Stimulated activated naive CD8-positive, alpha-beta T cell treated with anti-CD3 and anti-CD28 coated beads, Interleukin-15, Interleukin-2, amounts not matched to agents 100 ng/mL and 50 ng/mL, for 24 hours (primary cell): ENCODE measurements around the gene RETREG3.
"Not testable (repeated sequence)": the region's sequence is repeated elsewhere in the genome, so short reads cannot be mapped to it uniquely, and the experiment has no call there.

Experiments
- H3K27ac Mint-ChIP-seq: one replicate; pipeline ENCODE4 v1.8.0; 2021; ENCODE audit warnings: mild to moderate bottlenecking, mixed read lengths
- H3K27me3 Mint-ChIP-seq: one replicate; pipeline ENCODE4 v1.8.0; 2021; ENCODE audit warnings: mixed read lengths
- H3K36me3 Mint-ChIP-seq: one replicate; pipeline ENCODE4 v1.8.0; 2021; ENCODE audit warnings: low read depth, mixed read lengths
- H3K4me1 Mint-ChIP-seq: one replicate; pipeline ENCODE4 v1.8.0; 2021; ENCODE audit warnings: low read depth, mixed read lengths
- H3K4me3 Mint-ChIP-seq: one replicate; pipeline ENCODE4 v1.8.0; 2021; ENCODE audit warnings: mild to moderate bottlenecking, mixed read lengths
- H3K9me3 Mint-ChIP-seq: one replicate; pipeline ENCODE4 v1.8.0; 2021; ENCODE audit warnings: mixed read lengths

RETREG3 gene

DNA sequence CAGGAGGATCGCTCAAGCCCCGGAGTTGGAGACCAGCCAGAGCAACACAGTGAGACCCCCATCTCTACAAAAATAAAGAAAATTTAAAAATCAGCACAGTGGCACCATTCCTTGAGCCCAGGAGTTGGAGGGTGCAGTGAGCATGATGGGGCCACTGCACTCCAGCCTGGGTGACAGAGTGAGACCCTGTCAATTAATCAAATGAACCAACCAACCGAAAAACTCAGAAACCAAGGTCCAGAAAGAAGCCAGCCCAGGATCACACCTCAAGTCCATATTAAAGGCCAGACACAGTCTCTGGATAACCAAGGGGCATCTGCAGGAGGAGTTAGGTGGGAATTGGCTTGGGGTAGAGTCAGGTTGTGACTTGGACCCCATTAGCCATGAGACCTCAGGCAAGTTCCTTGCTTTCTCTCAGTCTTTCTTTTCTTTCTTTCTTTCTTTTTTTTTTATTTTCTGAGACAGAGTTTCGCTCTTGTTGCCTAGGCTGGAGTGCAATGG lies 54.0 kb downstream of the RETREG3 start:
- Mint-ChIP-seq H3K27me3 (no peaks in the 10 kb centered on the region), H3K27ac (peak overlapping the region; percentile 89), H3K4me3 (peak overlapping the region; percentile 90), H3K4me1 (peaks cover 19% of the 10 kb centered on the region), H3K9me3 (no peaks in the 10 kb centered on the region), H3K36me3 (peaks cover 4% of the 10 kb centered on the region)

DNA sequence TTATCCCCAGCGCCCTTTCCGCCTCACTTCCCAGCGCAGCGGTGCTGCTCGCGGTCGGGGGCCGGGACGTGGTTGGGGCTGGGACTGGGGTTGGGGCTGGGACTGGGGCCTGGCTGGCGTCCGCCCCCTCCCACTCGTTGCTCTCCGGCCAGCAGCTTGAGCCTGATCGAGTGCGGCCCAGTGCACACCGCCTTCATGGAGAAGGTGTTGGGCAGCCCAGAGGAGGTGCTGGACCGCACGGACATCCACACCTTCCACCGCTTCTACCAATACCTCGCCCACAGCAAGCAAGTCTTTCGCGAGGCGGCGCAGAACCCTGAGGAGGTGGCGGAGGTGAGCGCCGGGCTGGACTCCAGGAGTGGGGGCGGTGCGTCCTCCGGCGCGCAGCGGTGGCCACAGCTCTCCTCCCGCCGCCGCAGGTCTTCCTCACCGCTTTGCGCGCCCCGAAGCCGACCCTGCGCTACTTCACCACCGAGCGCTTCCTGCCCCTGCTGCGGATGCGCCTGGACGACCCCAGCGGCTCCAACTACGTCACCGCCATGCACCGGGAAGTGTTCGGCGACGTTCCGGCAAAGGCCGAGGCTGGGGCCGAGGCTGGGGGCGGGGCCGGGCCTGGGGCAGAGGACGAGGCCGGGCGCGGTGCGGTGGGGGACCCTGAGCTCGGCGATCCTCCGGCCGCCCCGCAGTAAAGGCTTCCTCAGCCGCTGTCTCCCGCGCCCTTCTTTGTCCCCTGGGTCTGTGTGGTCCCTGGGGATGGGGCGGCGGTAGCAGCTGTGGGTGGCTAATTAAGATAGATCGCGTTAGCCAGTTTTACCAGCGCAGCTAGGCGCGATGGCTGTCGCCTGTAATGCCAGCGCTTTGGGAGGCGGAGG lies 54.7 kb downstream of the RETREG3 start:
- Mint-ChIP-seq H3K27me3 (no peaks in the 10 kb centered on the region), H3K27ac (peak overlapping the region; percentile 89), H3K4me1 (peaks cover 19% of the 10 kb centered on the region), H3K9me3 (no peaks in the 10 kb centered on the region), H3K4me3 (peak overlapping the region; percentile 90), H3K36me3 (peaks cover 4% of the 10 kb centered on the region)

- H3K4me1 Mint-ChIP-seq: peaks cover 25% of the 10 kb centered on the region
- peaks cover 4% of the 10 kb centered on the region for H3K36me3 Mint-ChIP-seq
- no peaks in the 10 kb centered on the region for H3K9me3 Mint-ChIP-seq
- H3K27me3 Mint-ChIP-seq: no peaks in the 10 kb centered on the region
- peak overlapping the region; percentile 89 for H3K27ac Mint-ChIP-seq
- H3K4me3 Mint-ChIP-seq: peak overlapping the region; percentile 90
These were observed 55.3 kb downstream of the RETREG3 start for GRCh38 chr17:42553866-42554249.

- Mint-ChIP-seq H3K36me3 (peaks cover 4% of the 10 kb centered on the region), H3K4me3 (peak overlapping the region; percentile 90), H3K27ac (peak overlapping the region; percentile 26), H3K27me3 (no peaks in the 10 kb centered on the region), H3K9me3 (no peaks in the 10 kb centered on the region), H3K4me1 (peaks cover 27% of the 10 kb centered on the region)
These were observed 55.9 kb downstream of the RETREG3 start for GRCh38 chr17:42553161-42553818.

DNA sequence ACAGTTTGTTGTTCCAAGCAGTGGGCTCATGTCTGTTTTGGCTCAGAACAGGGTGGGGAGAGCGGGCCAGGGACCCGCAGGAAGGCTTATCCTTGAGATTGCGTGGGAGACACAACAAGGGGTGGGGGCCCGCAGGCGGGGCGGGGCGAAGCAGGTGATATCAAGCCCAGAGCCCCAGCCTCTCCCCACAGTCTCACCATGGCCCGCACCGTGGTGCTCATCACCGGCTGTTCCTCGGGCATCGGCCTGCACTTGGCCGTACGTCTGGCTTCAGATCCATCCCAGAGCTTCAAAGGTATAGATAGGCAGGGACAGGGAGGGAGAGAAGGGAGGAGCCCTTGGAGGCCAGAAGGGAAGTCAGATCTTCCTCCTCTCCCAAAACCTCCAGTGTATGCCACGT lies 56.4 kb downstream of the RETREG3 start, which contains the start of gene HSD17B1:
TSS of gene HSD17B1 (plus strand) at position 188 of the 400 bp plus-strand sequence. CDS start at position 199, 11 bp downstream.
- Mint-ChIP-seq H3K4me1 (peaks cover 27% of the 10 kb centered on the region), H3K4me3 (peak within 1 kb of the TSS; percentile 90), H3K27ac (peak within 1 kb of the TSS; percentile 58)
- not testable (repeated sequence) for H3K27me3 Mint-ChIP-seq, H3K9me3 Mint-ChIP-seq, H3K36me3 Mint-ChIP-seq

GRCh38 chr17:42548993-42549755 lies 60.0 kb downstream of the RETREG3 start:
- H3K27ac Mint-ChIP-seq: no peak overlapping the region
- H3K4me3 Mint-ChIP-seq: peak overlapping the region; percentile 21
- H3K9me3 Mint-ChIP-seq: no peaks in the 10 kb centered on the region
- peaks cover 8% of the 10 kb centered on the region for H3K36me3 Mint-ChIP-seq
- no peaks in the 10 kb centered on the region for H3K27me3 Mint-ChIP-seq
- H3K4me1 Mint-ChIP-seq: peaks cover 17% of the 10 kb centered on the region

GRCh38 chr17:42548070-42548837 lies 60.9 kb downstream of the RETREG3 start:
- H3K9me3 Mint-ChIP-seq: no peaks in the 10 kb centered on the region
- H3K27ac Mint-ChIP-seq: no peak overlapping the region
- peak overlapping the region; percentile 41 for H3K4me3 Mint-ChIP-seq
- peaks cover 10% of the 10 kb centered on the region for H3K4me1 Mint-ChIP-seq
- H3K27me3 Mint-ChIP-seq: no peaks in the 10 kb centered on the region
- peaks cover 8% of the 10 kb centered on the region for H3K36me3 Mint-ChIP-seq

- no peaks in the 10 kb centered on the region for H3K9me3 Mint-ChIP-seq
- no peak overlapping the region for H3K27ac Mint-ChIP-seq
- H3K36me3 Mint-ChIP-seq: peaks cover 8% of the 10 kb centered on the region
- H3K27me3 Mint-ChIP-seq: no peaks in the 10 kb centered on the region
- peaks cover 8% of the 10 kb centered on the region for H3K4me1 Mint-ChIP-seq
- no peak overlapping the region for H3K4me3 Mint-ChIP-seq
These were observed 61.5 kb downstream of the RETREG3 start for GRCh38 chr17:42547698-42548069.

DNA sequence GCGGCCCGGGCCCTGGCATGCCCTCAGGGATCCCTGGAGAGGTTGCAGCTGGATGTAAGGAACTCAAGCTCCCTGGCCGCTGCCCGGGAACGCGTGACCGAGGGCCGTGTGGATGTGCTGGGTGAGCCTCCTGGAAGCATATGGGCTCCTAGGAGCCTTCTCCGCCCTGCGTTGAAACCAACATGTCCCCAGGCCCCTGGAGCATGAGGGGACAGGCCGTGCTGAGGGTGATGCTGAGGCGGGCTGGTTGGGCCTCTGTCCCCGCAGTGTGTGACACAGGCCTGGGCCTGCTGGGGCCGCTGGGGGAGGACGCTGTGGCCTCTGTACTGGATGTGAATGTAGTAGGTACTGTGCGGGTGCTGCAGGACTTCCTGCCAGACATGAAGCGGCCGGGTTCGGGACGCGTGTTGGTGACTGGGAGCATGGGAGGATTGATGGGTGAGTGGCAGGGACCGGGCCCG lies 62.1 kb downstream of the RETREG3 start:
- H3K27me3 Mint-ChIP-seq: no peaks in the 10 kb centered on the region
- no peaks in the 10 kb centered on the region for H3K9me3 Mint-ChIP-seq
- peaks cover 8% of the 10 kb centered on the region for H3K36me3 Mint-ChIP-seq
- H3K4me3 Mint-ChIP-seq: no peak overlapping the region
- H3K27ac Mint-ChIP-seq: no peak overlapping the region
- H3K4me1 Mint-ChIP-seq: peaks cover 8% of the 10 kb centered on the region

- not testable (repeated sequence) for H3K27ac Mint-ChIP-seq, H3K4me3 Mint-ChIP-seq, H3K9me3 Mint-ChIP-seq, H3K27me3 Mint-ChIP-seq
- peaks cover 11% of the 10 kb centered on the region for H3K36me3 Mint-ChIP-seq
- H3K4me1 Mint-ChIP-seq: peaks cover 16% of the 10 kb centered on the region
These were observed 63.2 kb downstream of the RETREG3 start for GRCh38 chr17:42545755-42546505.

DNA sequence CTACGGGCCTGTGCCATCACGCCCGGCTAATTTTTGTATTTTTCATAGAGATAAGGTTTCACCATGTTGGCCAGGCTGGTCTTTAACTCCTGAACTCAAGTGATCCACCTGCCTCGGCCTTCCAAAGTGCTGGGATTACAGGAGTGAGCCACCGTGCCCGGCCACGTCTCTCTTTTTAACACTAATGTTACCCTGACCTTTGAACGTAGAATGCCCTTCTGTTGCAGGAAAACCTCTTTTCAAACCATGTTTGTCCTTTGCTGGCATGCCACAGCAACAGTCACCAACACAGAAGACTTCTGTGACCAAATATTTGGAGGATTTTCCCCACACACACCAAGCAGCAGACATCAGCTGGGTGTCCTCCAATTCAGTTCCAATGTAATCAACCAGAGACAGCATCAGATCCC lies 64.3 kb downstream of the RETREG3 start:
- Mint-ChIP-seq H3K36me3 (peaks cover 10% of the 10 kb centered on the region), H3K9me3 (no peaks in the 10 kb centered on the region), H3K4me3 (no peak overlapping the region)

DNA sequence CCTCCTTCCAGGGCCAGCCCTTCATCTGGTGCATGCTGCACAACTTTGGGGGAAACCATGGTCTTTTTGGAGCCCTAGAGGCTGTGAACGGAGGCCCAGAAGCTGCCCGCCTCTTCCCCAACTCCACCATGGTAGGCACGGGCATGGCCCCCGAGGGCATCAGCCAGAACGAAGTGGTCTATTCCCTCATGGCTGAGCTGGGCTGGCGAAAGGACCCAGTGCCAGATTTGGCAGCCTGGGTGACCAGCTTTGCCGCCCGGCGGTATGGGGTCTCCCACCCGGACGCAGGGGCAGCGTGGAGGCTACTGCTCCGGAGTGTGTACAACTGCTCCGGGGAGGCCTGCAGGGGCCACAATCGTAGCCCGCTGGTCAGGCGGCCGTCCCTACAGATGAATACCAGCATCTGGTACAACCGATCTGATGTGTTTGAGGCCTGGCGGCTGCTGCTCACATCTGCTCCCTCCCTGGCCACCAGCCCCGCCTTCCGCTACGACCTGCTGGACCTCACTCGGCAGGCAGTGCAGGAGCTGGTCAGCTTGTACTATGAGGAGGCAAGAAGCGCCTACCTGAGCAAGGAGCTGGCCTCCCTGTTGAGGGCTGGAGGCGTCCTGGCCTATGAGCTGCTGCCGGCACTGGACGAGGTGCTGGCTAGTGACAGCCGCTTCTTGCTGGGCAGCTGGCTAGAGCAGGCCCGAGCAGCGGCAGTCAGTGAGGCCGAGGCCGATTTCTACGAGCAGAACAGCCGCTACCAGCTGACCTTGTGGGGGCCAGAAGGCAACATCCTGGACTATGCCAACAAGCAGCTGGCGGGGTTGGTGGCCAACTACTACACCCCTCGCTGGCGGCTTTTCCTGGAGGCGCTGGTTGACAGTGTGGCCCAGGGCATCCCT lies 65.7 kb downstream of the RETREG3 start:
- Mint-ChIP-seq H3K27ac (no peak overlapping the region), H3K4me3 (no peak overlapping the region), H3K36me3 (peaks cover 11% of the 10 kb centered on the region), H3K4me1 (peaks cover 24% of the 10 kb centered on the region), H3K9me3 (no peaks in the 10 kb centered on the region), H3K27me3 (no peaks in the 10 kb centered on the region)

More for the DNA sequence above, 64.3 kb downstream of the RETREG3 start:
- H3K4me1 Mint-ChIP-seq: peaks cover 25% of the 10 kb centered on the region
- no peaks in the 10 kb centered on the region for H3K27me3 Mint-ChIP-seq
- H3K27ac Mint-ChIP-seq: peak overlapping the region; percentile 7
